H1 (cell line): ENCODE data around the gene GLB1L3. TPM values are rescaled to one million over a fixed set of nuclear protein-coding genes. Genes with fewer than 3 reads are reported as not detected.

Experiments
- CTCF ChIA-PET: fragments of 300-600 bp; sonication (Branson Sonifier 250); formaldehyde crosslinking; loops from one replicate; lab custom pipeline; 2021; ENCODE audit not compliant: partially characterized antibody; lab: Charles Lee
- POLR2A ChIA-PET: fragments of 300-600 bp; sonication (Branson Sonifier 250); formaldehyde crosslinking; loops from one replicate; lab custom pipeline; 2021; ENCODE audit warnings: inconsistent platforms; ENCODE audit not compliant: partially characterized antibody; lab: Charles Lee
- DNase-seq, 2 experiments: peaks; one replicate each; pipeline versions ENCODE4 v3.0.0 to v3.0.0-alpha.2; 2010 to 2022; ENCODE audit warnings: low spot score in 2 of 2, low read depth in 1 of 2, mixed read lengths in 1 of 2
- FAIRE-seq: peaks from 2 replicates; lab custom pipeline; 2011; peaks lifted over from hg19 to GRCh38; lab: Jason Lieb, UNC
- H2AFZ ChIP-seq: 2 replicates; pipeline ENCODE4 v1.8.1; 2012; ENCODE audit warnings: low read length, inconsistent platforms
- H2AK5ac ChIP-seq: 2 replicates; pipeline ENCODE4 v1.6.1; 2013; ENCODE audit warnings: low read depth, low read length
- H2BK120ac ChIP-seq: replicated peaks from 2 replicates; pipeline ENCODE3; 2013; ENCODE audit warnings: low read depth, low read length, inconsistent platforms
- H2BK12ac ChIP-seq: 2 replicates; pipeline ENCODE4 v1.6.1; 2013; ENCODE audit warnings: low read depth, low read length
- H2BK15ac ChIP-seq: 2 replicates; pipeline ENCODE4 v1.6.1; 2013; ENCODE audit warnings: low read length
- H2BK20ac ChIP-seq: 2 replicates; pipeline ENCODE4 v1.6.1; 2013; ENCODE audit warnings: low read length
- H2BK5ac ChIP-seq: 2 replicates; pipeline ENCODE4 v1.6.1; 2013; ENCODE audit warnings: low read depth, low read length
- H3K14ac ChIP-seq: 2 replicates; pipeline ENCODE4 v1.6.1; 2013; ENCODE audit warnings: inconsistent platforms; ENCODE audit not compliant: insufficient read length
- H3K18ac ChIP-seq: 2 replicates; pipeline ENCODE4 v1.6.1; 2013; ENCODE audit warnings: low read length; ENCODE audit errors: extremely low read depth
- H3K23ac ChIP-seq: 2 replicates; pipeline ENCODE4 v1.6.1; 2013; ENCODE audit warnings: inconsistent platforms; ENCODE audit not compliant: insufficient read length
- H3K23me2 ChIP-seq: 2 replicates; pipeline ENCODE4 v1.6.1; 2013; ENCODE audit warnings: low read depth, low read length
- H3K27ac ChIP-seq: 2 replicates; pipeline ENCODE4 v1.6.1; 2011; ENCODE audit warnings: low read depth, low read length, inconsistent platforms
- H3K27me3 ChIP-seq, 4 experiments: replicated peaks in 1 of 4; 1 replicate in 1 of 4; 2 replicates in 3 of 4; pipeline versions ENCODE4 v1.6.1 to v1.8.1; 2011 to 2013; ENCODE audit warnings: low read length in 3 of 4, mild to moderate bottlenecking in 3 of 4, inconsistent platforms in 2 of 4, mixed read lengths in 2 of 4, moderate library complexity in 1 of 4; ENCODE audit not compliant: control insufficient read depth in 3 of 4, insufficient read depth in 3 of 4; ENCODE audit errors: extremely low read depth in 1 of 4
- H3K36me3 ChIP-seq, 4 experiments: 2 replicates each; pipeline versions ENCODE4 v1.6.1 to v1.8.1; 2011 to 2013; ENCODE audit warnings: mild to moderate bottlenecking in 4 of 4, low read length in 3 of 4, moderate library complexity in 2 of 4, control low read depth in 1 of 4, inconsistent platforms in 1 of 4; ENCODE audit not compliant: insufficient read depth in 4 of 4, control insufficient read depth in 2 of 4
- H3K4ac ChIP-seq: replicated peaks from 2 replicates; pipeline ENCODE3; 2013; ENCODE audit warnings: low read length, low read depth, mixed read lengths, inconsistent platforms; ENCODE audit not compliant: insufficient read length
- H3K4me1 ChIP-seq, 4 experiments: replicated peaks in 1 of 4; 1 replicate in 1 of 4; 2 replicates in 3 of 4; pipeline versions ENCODE4 v1.6.1 to v1.8.1; 2011 to 2013; ENCODE audit warnings: low read length in 3 of 4, inconsistent platforms in 2 of 4, mixed read lengths in 1 of 4; ENCODE audit not compliant: insufficient read depth in 4 of 4, control insufficient read depth in 3 of 4
- H3K4me2 ChIP-seq, 2 experiments: 2 replicates each; pipeline versions ENCODE4 v1.6.1 to v1.8.1; 2011 to 2013; ENCODE audit warnings: low read depth in 2 of 2, low read length in 2 of 2, control low read depth in 1 of 2, inconsistent platforms in 1 of 2, mild to moderate bottlenecking in 1 of 2; ENCODE audit not compliant: insufficient read depth in 1 of 2
- H3K4me3 ChIP-seq, 4 experiments: fragments of 200-600, 300-600 bp in 1 of 4; sonication (generic), shearing (Covaris generic), sonication (Bioruptor Twin) in 1 of 4; 2 replicates each; pipeline versions ENCODE4 v1.5.1 to v1.8.1; 2011 to 2016; ENCODE audit warnings: low read length in 4 of 4, low read depth in 3 of 4, control low read depth in 2 of 4, inconsistent platforms in 2 of 4, mild to moderate bottlenecking in 2 of 4, mixed read lengths in 1 of 4, moderate library complexity in 1 of 4; ENCODE audit not compliant: insufficient read depth in 2 of 4; ENCODE audit errors: extremely low read depth in 1 of 4
- H3K56ac ChIP-seq: replicated peaks from 2 replicates; pipeline ENCODE3; 2013; ENCODE audit warnings: low read depth, mild to moderate bottlenecking, mixed read lengths, low read length, inconsistent platforms; ENCODE audit not compliant: insufficient read length
- H3K79me1 ChIP-seq: 2 replicates; pipeline ENCODE4 v1.6.1; 2013; ENCODE audit warnings: low read depth, low read length, control low read depth
- H3K79me2 ChIP-seq, 2 experiments: 2 replicates each; pipeline versions ENCODE4 v1.6.1 to v1.8.1; 2012 to 2013; ENCODE audit warnings: low read length in 2 of 2, mild to moderate bottlenecking in 2 of 2, inconsistent platforms in 1 of 2; ENCODE audit not compliant: insufficient read depth in 2 of 2, control insufficient read depth in 1 of 2
- H3K9ac ChIP-seq, 4 experiments: replicated peaks in 1 of 4; 1 replicate in 1 of 4; 2 replicates in 3 of 4; pipeline versions ENCODE4 v1.6.1 to v1.8.1; 2011 to 2013; ENCODE audit warnings: low read depth in 3 of 4, low read length in 3 of 4, control low read depth in 2 of 4, mild to moderate bottlenecking in 2 of 4, moderate library complexity in 2 of 4, inconsistent platforms in 1 of 4; ENCODE audit errors: extremely low read depth in 1 of 4
- H3K9me3 ChIP-seq, 2 experiments: 2 replicates each; pipeline versions ENCODE4 v1.6.1 to v1.8.1; 2012 to 2013; ENCODE audit warnings: mild to moderate bottlenecking in 2 of 2, moderate library complexity in 2 of 2, control low read depth in 1 of 2, inconsistent platforms in 1 of 2, low read depth in 1 of 2, low read length in 1 of 2, mixed read lengths in 1 of 2; ENCODE audit not compliant: insufficient read depth in 2 of 2
- H4K20me1 ChIP-seq, 2 experiments: replicated peaks in 1 of 2; 2 replicates each; pipeline versions ENCODE3 to v1.8.1; 2011 to 2013; ENCODE audit warnings: inconsistent platforms in 2 of 2, low read length in 2 of 2, mild to moderate bottlenecking in 1 of 2; ENCODE audit not compliant: insufficient read depth in 2 of 2, control insufficient read depth in 1 of 2
- H4K5ac ChIP-seq: 2 replicates; pipeline ENCODE4 v1.6.1; 2013; ENCODE audit warnings: low read length, low read depth, mixed read lengths, inconsistent platforms; ENCODE audit not compliant: insufficient read length
- H4K8ac ChIP-seq: 2 replicates; pipeline ENCODE4 v1.8.0; 2013; ENCODE audit warnings: mild to moderate bottlenecking, moderate library complexity, low read length, inconsistent platforms; ENCODE audit not compliant: insufficient read depth; ENCODE audit errors: extremely low read depth
- H4K91ac ChIP-seq: replicated peaks from 2 replicates; pipeline ENCODE3; 2013; ENCODE audit warnings: low read length, mixed read lengths, inconsistent platforms; ENCODE audit not compliant: insufficient read length
- CHD2 ChIP-seq: IDR thresholded peaks from 2 replicates; pipeline ENCODE4 v1.6.1; 2012; ENCODE audit warnings: low read length, improper control_type of control experiment
- CTBP2 ChIP-seq: IDR thresholded peaks from 2 replicates; pipeline ENCODE4 v1.7.0; 2011; ENCODE audit warnings: borderline replicate concordance, mild to moderate bottlenecking, moderate library complexity, mixed read lengths, low read length; ENCODE audit not compliant: insufficient read depth, insufficient read length
- EP300 ChIP-seq, 2 experiments: IDR thresholded peaks; 1 replicate in 1 of 2; 2 replicates in 1 of 2; pipeline ENCODE4 v1.6.1; 2011 to 2012; ENCODE audit warnings: low read depth in 2 of 2, low read length in 2 of 2, mild to moderate bottlenecking in 2 of 2, borderline replicate concordance in 1 of 2, inconsistent platforms in 1 of 2, moderate library complexity in 1 of 2
- HDAC6 ChIP-seq: IDR thresholded peaks from one replicate; pipeline ENCODE4 v1.7.1; 2012; ENCODE audit warnings: low read depth, mild to moderate bottlenecking, inconsistent platforms, low read length, moderate library complexity
- JUN ChIP-seq: IDR thresholded peaks from 2 replicates; pipeline ENCODE4 v1.6.1; 2011; ENCODE audit warnings: low read depth, mild to moderate bottlenecking, improper control_type of control experiment, low read length
- PHF8 ChIP-seq: fragments of 200-600 bp; sonication (generic); conservative IDR thresholded peaks from 2 replicates; pipeline ENCODE4 v1.7.1; 2012; ENCODE audit warnings: low read depth, mild to moderate bottlenecking, inconsistent platforms, low read length, moderate library complexity
- RNF2 ChIP-seq: fragments of 200-900, 300-1000 bp; sonication (generic); IDR thresholded peaks from 2 replicates; pipeline ENCODE4 v1.7.1; 2016; ENCODE audit warnings: borderline replicate concordance, low read depth, mild to moderate bottlenecking, antibody characterized with exemption, low read length; ENCODE audit not compliant: poor library complexity, severe bottlenecking; ENCODE audit errors: missing control alignments
- SAP30 ChIP-seq: fragments of 300-600 bp; sonication (generic); IDR thresholded peaks from 2 replicates; pipeline ENCODE4 v1.7.1; 2012; ENCODE audit warnings: low read length, moderate library complexity, mild to moderate bottlenecking, inconsistent platforms; ENCODE audit not compliant: insufficient read depth, insufficient replicate concordance
- SIRT6 ChIP-seq: IDR thresholded peaks from one replicate; pipeline ENCODE4 v1.7.1; 2012; ENCODE audit warnings: low read length, inconsistent platforms
- SP1 ChIP-seq: IDR thresholded peaks from 2 replicates; pipeline ENCODE4 v1.6.1; 2011; ENCODE audit warnings: low read depth, low read length
- whole genome bisulfite sequencing, 2 experiments: shearing (Covaris generic) in 1 of 2; methylation state at CpG; one replicate each; pipeline versions ENCODE4 v1.1.6 to v1.1.7; 2013 to 2015; ENCODE audit warnings: low lambda C conversion rate in 2 of 2, mixed read lengths in 2 of 2, inconsistent platforms in 1 of 2, low coverage in 1 of 2, missing lambda C conversion rate in 1 of 2; ENCODE audit not compliant: insufficient replicate concordance in 2 of 2, insufficient coverage in 1 of 2, insufficient read length in 1 of 2; ENCODE audit errors: extremely low coverage in 1 of 2, missing lambda C conversion rate in 1 of 2; 5-methylcytosine and 5-hydroxymethylcytosine counted together
- polyA plus RNA-seq, 7 experiments: library from polyadenylated mRNA; depleted of rRNA in 3 of 7; stranded (reverse) in 5 of 7; unstranded in 2 of 7; fragments of >200 nt in 5 of 7; fragments of 200-250 nt in 2 of 7; gene quantifications; 1 replicate in 5 of 7; 2 replicates in 1 of 7; 4 replicates in 1 of 7; pipeline versions ENCODE4 v1.2.1 to v1.2.3, GENCODE V29; 2011 to 2013; ENCODE audit warnings: missing spikeins in 2 of 7, mixed read lengths in 2 of 7
- total RNA-seq: library from RNA; stranded (reverse); fragmentation: NEBNext Ultra II Directional; extraction: Animal tissue kit (Norgen Biotek cat#: 25700); gene quantifications from 2 replicates; pipeline ENCODE4 v1.2.1, GENCODE V29; 2021
- TF ChIP-seq, protein P1 (sequence below): IDR thresholded peaks from 2 replicates; pipeline ENCODE4 v1.6.1; 2011; ENCODE audit warnings: low read depth, mild to moderate bottlenecking, low read length; ENCODE audit not compliant: insufficient read depth

GLB1L3 gene
- total and polyA plus RNA-seq, 2 of the 8 experiments (the other 6 are each of a cell fraction or from before 2014, with no cell fraction given), result 14.9 to 33.2 TPM

DNA sequence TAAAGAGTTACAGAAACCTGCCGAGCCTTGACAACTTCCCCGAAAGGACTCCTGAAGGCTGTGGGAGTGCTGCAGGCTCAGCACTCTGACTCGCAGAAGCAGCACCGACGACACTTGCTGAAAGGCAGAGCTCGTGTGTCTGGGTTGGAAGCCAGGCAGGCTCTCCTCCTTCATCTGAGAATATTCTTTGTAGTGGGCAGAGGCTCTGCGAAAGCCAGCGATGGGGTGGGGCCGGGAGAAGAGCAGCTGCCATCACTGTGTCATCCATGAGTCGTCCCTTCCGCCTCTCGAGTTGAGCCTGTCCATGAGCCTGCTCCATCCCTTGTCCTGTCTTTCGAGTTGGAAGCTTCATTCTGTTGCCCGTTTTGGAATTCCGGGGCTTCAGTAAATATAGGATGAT lies 67.5 kb downstream of the GLB1L3 start:
- Histone ChIP-seq H2BK20ac (no peak overlapping the region), H3K4ac (no peak overlapping the region), H3K36me3 (no peaks in the 10 kb centered on the region), H3K4me3 (no peak overlapping the region), H3K27me3 (no peaks in the 10 kb centered on the region), H3K18ac (no peak overlapping the region), H3K27ac (no peak overlapping the region), H4K5ac (no peak overlapping the region), H3K9ac (no peak overlapping the region), H3K23me2 (no peaks in the 10 kb centered on the region), H3K56ac (no peak overlapping the region), H3K23ac (no peak overlapping the region), H2AK5ac (no peak overlapping the region), H2BK5ac (no peak overlapping the region), H4K8ac (no peak overlapping the region), H3K79me1 (no peaks in the 10 kb centered on the region), H3K79me2 (no peaks in the 10 kb centered on the region), H4K91ac (no peak overlapping the region), H2BK12ac (no peak overlapping the region), H2AFZ (no peak overlapping the region), H3K9me3 (no peaks in the 10 kb centered on the region), H2BK15ac (no peak overlapping the region), H2BK120ac (no peak overlapping the region), H3K14ac (no peak overlapping the region), H3K4me1 (no peaks in the 10 kb centered on the region; a peak in 1 of 7 replicates), H3K4me2 (no peak overlapping the region), H4K20me1 (no peaks in the 10 kb centered on the region)
- FAIRE-seq (no peak), DNase-seq (no peak)
- POLR2A ChIA-PET, result interaction anchor here (0.6 kb wide), 1 partner anchor 53 kb away, joined by 3 read pairs; no protein-coding TSS in a partner anchor
- WGBS, 2 experiments, result 89% methylated on average over 15 of the region's 15 CpGs; no CpG with 5 or more reads in 1 of the 2 experiments
- CTCF ChIA-PET, result interaction anchor here (1.2 to 1.6 kb wide), 3 partner anchors 11 to 66 kb away, joined by 3 to 5 read pairs (median 4); no protein-coding TSS in a partner anchor
- TF ChIP-seq, protein P1, sequence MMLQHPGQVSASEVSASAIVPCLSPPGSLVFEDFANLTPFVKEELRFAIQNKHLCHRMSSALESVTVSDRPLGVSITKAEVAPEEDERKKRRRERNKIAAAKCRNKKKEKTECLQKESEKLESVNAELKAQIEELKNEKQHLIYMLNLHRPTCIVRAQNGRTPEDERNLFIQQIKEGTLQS, result no peak
- TF ChIP-seq SAP30, result no peak
- no peak for TF ChIP-seq CTBP2
- TF ChIP-seq PHF8, result no peak
- TF ChIP-seq JUN, result no peak
- no peak for TF ChIP-seq RNF2
- no peak for TF ChIP-seq CHD2
- no peak for TF ChIP-seq SP1
- no peak for TF ChIP-seq HDAC6
- no peak for TF ChIP-seq SIRT6
- no peak for TF ChIP-seq EP300 (IDR thresholded peaks at IDR 0.05; ENCODE audit: borderline replicate concordance in 1 of 2, low read depth in 2 of 2, low read length in 2 of 2)
